ENCODE results near the gene CD300LG.

GRCh38 chr17:43842975-43843325 is 4.0 kb upstream of the CD300LG start:
- TF ChIP-seq, protein P1, sequence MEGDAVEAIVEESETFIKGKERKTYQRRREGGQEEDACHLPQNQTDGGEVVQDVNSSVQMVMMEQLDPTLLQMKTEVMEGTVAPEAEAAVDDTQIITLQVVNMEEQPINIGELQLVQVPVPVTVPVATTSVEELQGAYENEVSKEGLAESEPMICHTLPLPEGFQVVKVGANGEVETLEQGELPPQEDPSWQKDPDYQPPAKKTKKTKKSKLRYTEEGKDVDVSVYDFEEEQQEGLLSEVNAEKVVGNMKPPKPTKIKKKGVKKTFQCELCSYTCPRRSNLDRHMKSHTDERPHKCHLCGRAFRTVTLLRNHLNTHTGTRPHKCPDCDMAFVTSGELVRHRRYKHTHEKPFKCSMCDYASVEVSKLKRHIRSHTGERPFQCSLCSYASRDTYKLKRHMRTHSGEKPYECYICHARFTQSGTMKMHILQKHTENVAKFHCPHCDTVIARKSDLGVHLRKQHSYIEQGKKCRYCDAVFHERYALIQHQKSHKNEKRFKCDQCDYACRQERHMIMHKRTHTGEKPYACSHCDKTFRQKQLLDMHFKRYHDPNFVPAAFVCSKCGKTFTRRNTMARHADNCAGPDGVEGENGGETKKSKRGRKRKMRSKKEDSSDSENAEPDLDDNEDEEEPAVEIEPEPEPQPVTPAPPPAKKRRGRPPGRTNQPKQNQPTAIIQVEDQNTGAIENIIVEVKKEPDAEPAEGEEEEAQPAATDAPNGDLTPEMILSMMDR (IDR thresholded peaks at IDR 0.05; ENCODE audit: poor library complexity), result no peak
- TF ChIP-seq EZH2 (IDR thresholded peaks at IDR 0.05; ENCODE audit: borderline replicate concordance), result no peak
